ENCODE measurements around the gene SCN5A. TPM values are rescaled to one million over a fixed set of nuclear protein-coding genes. Genes with fewer than 3 reads are reported as not detected.

Gene SCN5A
- total RNA-seq, 1 donor from 2014 or later, result 4.2 TPM

- Mint-ChIP-seq H3K27ac (no peak overlapping the region), H3K9me3 (ENCODE audit: low read depth) (no peaks in the 10 kb centered on the region), H3K4me3 (ENCODE audit: low read depth) (no peak overlapping the region), H3K36me3 (ENCODE audit: insufficient read depth) (no peaks in the 10 kb centered on the region), H3K4me1 (ENCODE audit: low read depth) (peaks cover 3% of the 10 kb centered on the region), H3K27me3 (peaks cover 3% of the 10 kb centered on the region)
- no peak for TF ChIP-seq CTCF (IDR thresholded peaks at IDR 0.05; ENCODE audit: unreplicated experiment)
- no peak for DNase-seq (ENCODE audit: low spot score, unreplicated experiment)
Measured at GRCh38 chr3:38595393-38595792, 54.1 kb downstream of the SCN5A start.

GRCh38 chr3:38590521-38590920 lies 59.0 kb downstream of the SCN5A start:
- no peak for TF ChIP-seq CTCF (IDR thresholded peaks at IDR 0.05; ENCODE audit: unreplicated experiment)
- Mint-ChIP-seq H3K36me3 (ENCODE audit: insufficient read depth) (no peaks in the 10 kb centered on the region), H3K27ac (no peak overlapping the region), H3K9me3 (ENCODE audit: low read depth) (no peaks in the 10 kb centered on the region), H3K27me3 (peaks cover 3% of the 10 kb centered on the region), H3K4me3 (ENCODE audit: low read depth) (no peak overlapping the region), H3K4me1 (ENCODE audit: low read depth) (peaks cover 3% of the 10 kb centered on the region)
- no peak for DNase-seq (ENCODE audit: low spot score, unreplicated experiment)

- no peak for DNase-seq (ENCODE audit: low spot score, unreplicated experiment)
- no peaks in the 10 kb centered on the region for H3K9me3 Mint-ChIP-seq (ENCODE audit: low read depth)
- TF ChIP-seq CTCF (IDR thresholded peaks at IDR 0.05; ENCODE audit: unreplicated experiment), result no peak
- H3K27me3 Mint-ChIP-seq, result peaks cover 3% of the 10 kb centered on the region
- no peak overlapping the region for H3K4me3 Mint-ChIP-seq (ENCODE audit: low read depth)
- H3K27ac Mint-ChIP-seq, result no peak overlapping the region
- H3K4me1 Mint-ChIP-seq (ENCODE audit: low read depth), result no peaks in the 10 kb centered on the region
- no peaks in the 10 kb centered on the region for H3K36me3 Mint-ChIP-seq (ENCODE audit: insufficient read depth)
Measured at GRCh38 chr3:38588995-38589937, 60.2 kb downstream of the SCN5A start.

- Mint-ChIP-seq H3K36me3 (ENCODE audit: insufficient read depth) (no peaks in the 10 kb centered on the region), H3K4me1 (ENCODE audit: low read depth) (no peaks in the 10 kb centered on the region), H3K27me3 (peaks cover 3% of the 10 kb centered on the region), H3K9me3 (ENCODE audit: low read depth) (no peaks in the 10 kb centered on the region), H3K4me3 (ENCODE audit: low read depth) (no peak overlapping the region), H3K27ac (no peak overlapping the region)
- DNase-seq (ENCODE audit: low spot score, unreplicated experiment), result no peak
- no peak for TF ChIP-seq CTCF (IDR thresholded peaks at IDR 0.05; ENCODE audit: unreplicated experiment)
Measured at GRCh38 chr3:38588371-38588971, 61.0 kb downstream of the SCN5A start.

- DNase-seq (ENCODE audit: low spot score, unreplicated experiment), result no peak
- Mint-ChIP-seq H3K36me3 (ENCODE audit: insufficient read depth) (no peaks in the 10 kb centered on the region), H3K27me3 (peaks cover 3% of the 10 kb centered on the region), H3K27ac (no peak overlapping the region), H3K9me3 (ENCODE audit: low read depth) (no peaks in the 10 kb centered on the region), H3K4me1 (ENCODE audit: low read depth) (no peaks in the 10 kb centered on the region), H3K4me3 (ENCODE audit: low read depth) (no peak overlapping the region)
- TF ChIP-seq CTCF (IDR thresholded peaks at IDR 0.05; ENCODE audit: unreplicated experiment), result no peak
Measured at GRCh38 chr3:38587548-38588131, 61.8 kb downstream of the SCN5A start.
